K562 (cell line): ENCODE measurements around the gene CPNE8. TPM values are rescaled to one million over a fixed set of nuclear protein-coding genes. Genes with fewer than 3 reads are reported as not detected.

Experiments
- ATAC-seq: fragments of 200-7000 bp; cut with Tn5 transposase; 3 replicates; pipeline ENCODE4 v1.9.1; 2020; ENCODE audit warnings: moderate library complexity
- BruUV-seq: library from RNA; stranded (reverse); fragments of 400-500 nt; replicated peaks from 2 replicates; lab custom pipeline; 2021; lab: Mats Ljungman, UMichigan
- CTCF ChIA-PET: fragments of 300-600 bp; formaldehyde crosslinking; extraction: SDS; loops from one replicate; lab custom pipeline; 2021; ENCODE audit warnings: low intra/inter-chr PET ratio; lab: Yijun Ruan, JAX
- POLR2A ChIA-PET: fragments of 300-600, 350-650 bp; sonication (Branson Sonifier 250); formaldehyde crosslinking; extraction: SDS; loops from one replicate; lab custom pipeline; 2021; ENCODE audit warnings: antibody characterized with exemption, inconsistent platforms; lab: Yijun Ruan, JAX
- DNase-seq, 4 experiments: peaks; one replicate each; pipeline versions ENCODE4 v3.0.0 to v3.0.0-alpha.2; 2011 to 2018; ENCODE audit warnings: low spot score in 3 of 4, mixed read lengths in 3 of 4; ENCODE audit errors: extremely low read depth in 1 of 4
- FAIRE-seq: peaks from 2 replicates; lab custom pipeline; 2011; peaks lifted over from hg19 to GRCh38; lab: Jason Lieb, UNC
- H2AFZ ChIP-seq: 2 replicates; pipeline ENCODE4 v1.6.0; 2011; ENCODE audit warnings: low read depth, low read length, control low read depth, inconsistent platforms
- H3K27ac ChIP-seq: fragments of 200-600 bp; 3 replicates; pipeline ENCODE4 v1.8.0; 2011; ENCODE audit warnings: low read depth, mild to moderate bottlenecking, control low read depth, inconsistent platforms, low read length, moderate library complexity, mixed read lengths; ENCODE audit errors: extremely low read depth
- H3K27me3 ChIP-seq, 2 experiments: fragments of 300-600 bp in 1 of 2; 2 replicates in 1 of 2; 3 replicates in 1 of 2; pipeline versions ENCODE4 v1.6.0 to v1.8.0; 2011; ENCODE audit warnings: inconsistent platforms in 2 of 2, low read length in 2 of 2, mild to moderate bottlenecking in 1 of 2, mixed read lengths in 1 of 2, moderate library complexity in 1 of 2; ENCODE audit not compliant: control insufficient read depth in 2 of 2, insufficient read depth in 2 of 2
- H3K36me3 ChIP-seq: fragments of 300-600 bp; 3 replicates; pipeline ENCODE4 v1.8.0; 2011; ENCODE audit warnings: mild to moderate bottlenecking, low read length, inconsistent platforms; ENCODE audit not compliant: control insufficient read depth, insufficient read depth
- H3K4me1 ChIP-seq, 2 experiments: fragments of 200-600 bp in 1 of 2; replicated peaks in 1 of 2; 2 replicates in 1 of 2; 3 replicates in 1 of 2; pipeline versions ENCODE4 v1.5.1 to v1.8.0; 2011; ENCODE audit warnings: inconsistent platforms in 2 of 2, low read length in 2 of 2, mild to moderate bottlenecking in 1 of 2, mixed read lengths in 1 of 2, moderate library complexity in 1 of 2; ENCODE audit not compliant: control insufficient read depth in 2 of 2, insufficient read depth in 2 of 2
- H3K4me2 ChIP-seq: 2 replicates; pipeline ENCODE4 v1.6.1; 2011; ENCODE audit warnings: low read length, control low read depth, inconsistent platforms, mixed read lengths; ENCODE audit not compliant: insufficient read depth
- H3K4me3 ChIP-seq: fragments of 200-600 bp; sonication (generic), shearing (Covaris generic); 2 replicates; pipeline ENCODE4 v1.5.1; 2016; ENCODE audit warnings: control low read depth, inconsistent platforms
- H3K79me2 ChIP-seq: fragments of 200-600 bp; 3 replicates; pipeline ENCODE4 v1.8.0; 2011; ENCODE audit warnings: low read length, inconsistent platforms; ENCODE audit not compliant: control insufficient read depth, insufficient read depth
- H3K9ac ChIP-seq, 2 experiments: 2 replicates each; pipeline versions ENCODE4 v1.6.0 to v1.6.1; 2011; ENCODE audit warnings: low read depth in 2 of 2, low read length in 2 of 2, control low read depth in 1 of 2, inconsistent platforms in 1 of 2, mild to moderate bottlenecking in 1 of 2, mixed read lengths in 1 of 2; ENCODE audit not compliant: insufficient read depth in 1 of 2
- H3K9me1 ChIP-seq: one replicate; pipeline ENCODE4 v1.6.0; 2011; ENCODE audit warnings: inconsistent platforms, mild to moderate bottlenecking, low read length, moderate library complexity; ENCODE audit not compliant: control insufficient read depth, insufficient read depth
- H3K9me3 ChIP-seq: replicated peaks from 2 replicates; pipeline ENCODE4 v1.5.1; 2011; ENCODE audit warnings: low read depth, low read length, inconsistent platforms; ENCODE audit not compliant: control insufficient read depth, insufficient read depth
- H4K20me1 ChIP-seq: replicated peaks from 2 replicates; pipeline ENCODE4 v1.6.1; 2011; ENCODE audit warnings: low read length, inconsistent platforms, mixed read lengths; ENCODE audit not compliant: control insufficient read depth, insufficient read depth
- GTF2F1 ChIP-seq: IDR thresholded peaks from 2 replicates; pipeline ENCODE4 v1.6.1; 2011; ENCODE audit warnings: low read depth, low read length, improper control_type of control experiment
- KAT8 ChIP-seq: fragments of 450-650 bp; IDR thresholded peaks from 2 replicates; pipeline ENCODE4 v1.6.1; 2016; ENCODE audit warnings: low read depth, mild to moderate bottlenecking
- TCF7L2 ChIP-seq: fragments of 150-350 bp; IDR thresholded peaks from 2 replicates; pipeline ENCODE4 v1.6.1; 2016; ENCODE audit warnings: low read depth, mild to moderate bottlenecking, low read length, moderate library complexity
- ZNF436 ChIP-seq: fragments of 250-450, 450-650 bp; sonication (Bioruptor Pico); formaldehyde crosslinking; IDR thresholded peaks from 2 replicates; pipeline ENCODE4 v1.7.0; 2020; ENCODE audit warnings: mild to moderate bottlenecking
- ZNF583 ChIP-seq: fragments of 250-450 bp; sonication (Bioruptor Pico); IDR thresholded peaks from 2 replicates; pipeline ENCODE4 v1.4.0; 2020
- WGBS: fragments of 100-300 bp; shearing (Covaris generic); methylation state at CpG from one replicate; pipeline ENCODE4 v1.1.6; 2016; ENCODE audit warnings: low coverage, mixed read lengths; ENCODE audit not compliant: insufficient coverage; ENCODE audit errors: missing lambda C conversion rate; 5-methylcytosine and 5-hydroxymethylcytosine counted together
- in situ Hi-C: fragments of 300-500 bp; cut with MboI; formaldehyde crosslinking; loops from 4 replicates; pipeline ENCODE4 v1.15.0; 2018; ENCODE audit warnings: inconsistent platforms, mixed read lengths
- intact Hi-C: fragments of 100-400 bp; cut with micrococcal nuclease; formaldehyde crosslinking; loops from 2 replicates; pipeline ENCODE4 v1.14.2; 2022
- polyA plus RNA-seq, 8 experiments: library from polyadenylated mRNA; depleted of rRNA in 4 of 8; stranded (reverse) in 5 of 8; unstranded in 3 of 8; fragments of >200 nt; fragmentation: Nextera tagmentation in 2 of 8; fragmentation: Illumina TruSeq in 1 of 8; extraction: Ambion mirVana in 2 of 8; extraction: Trizol in 1 of 8; gene quantifications; 2 replicates each; pipeline versions ENCODE4 v1.2.1 to v1.2.3, GENCODE V29; 2011 to 2014; ENCODE audit warnings: inconsistent platforms in 1 of 8, missing spikeins in 1 of 8
- total RNA-seq, 7 experiments: library from RNA; depleted of rRNA in 6 of 7; stranded (reverse); fragments of >200 nt in 6 of 7; fragmentation: Illumina TruSeq in 2 of 7; extraction: Trizol in 2 of 7; gene quantifications; 2 replicates each; pipeline versions ENCODE4 v1.2.1 to v1.2.3, GENCODE V29; 2011 to 2021; ENCODE audit warnings: low replicate concordance in 1 of 7
- TF ChIP-seq, protein P1 (sequence below), 3 experiments: IDR thresholded peaks in 2 of 3; conservative IDR thresholded peaks in 1 of 3; 2 replicates each; pipeline ENCODE4 v1.5.1; 2011 to 2012; ENCODE audit warnings: low read length in 3 of 3, mild to moderate bottlenecking in 3 of 3, control low read depth in 2 of 3, improper control_type of control experiment in 1 of 3, inconsistent platforms in 1 of 3, low read depth in 1 of 3, mixed read lengths in 1 of 3, moderate library complexity in 1 of 3; ENCODE audit not compliant: insufficient read depth in 2 of 3
- TF ChIP-seq, protein P2 (sequence below), 3 experiments: fragments of 200-800 bp in 1 of 3; sonication (Bioruptor generic) in 1 of 3; sonication (generic) in 1 of 3; formaldehyde crosslinking in 1 of 3; IDR thresholded peaks; 2 replicates each; pipeline versions ENCODE4 v1.6.1 to v1.8.0; 2016 to 2022; ENCODE audit warnings: mild to moderate bottlenecking in 2 of 3, missing compliant biosample characterization in 2 of 3, missing genetic modification characterization in 2 of 3, missing genetic modification reagents in 1 of 3

Gene CPNE8
- total and polyA plus RNA-seq, 9 of the 15 experiments (the other 6 are each of a cell fraction or from before 2014, with no cell fraction given), result 2.4 to 7.0 (median 4.2) TPM

DNA sequence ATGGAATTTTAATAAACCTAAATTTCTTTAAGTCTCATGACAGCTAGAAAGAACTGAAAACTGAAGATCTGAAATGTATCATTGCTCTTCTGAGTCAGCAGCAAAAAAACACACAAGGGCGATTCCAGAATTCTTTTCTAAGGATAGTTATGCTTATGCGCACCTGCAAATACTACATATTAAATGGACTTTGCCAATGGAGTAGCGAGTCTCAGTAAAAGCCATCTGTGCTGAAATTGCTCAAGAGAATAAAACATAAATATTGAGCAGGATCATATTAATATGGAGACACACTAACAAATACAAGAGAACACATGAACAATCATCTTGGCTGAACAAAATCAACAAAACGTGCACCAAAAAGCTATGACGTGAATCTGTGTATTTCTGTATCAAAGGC is 73.7 kb downstream of the CPNE8 start:
- intact Hi-C loops, result no loop called here
- Histone ChIP-seq H3K4me3 (no peak overlapping the region), H3K4me2 (no peak overlapping the region), H4K20me1 (no peaks in the 10 kb centered on the region), H3K36me3 (no peaks in the 10 kb centered on the region), H3K9ac (no peak overlapping the region), H3K4me1 (no peaks in the 10 kb centered on the region), H3K9me3 (no peaks in the 10 kb centered on the region), H3K27ac (no peak overlapping the region), H3K9me1 (no peaks in the 10 kb centered on the region), H3K27me3 (no peaks in the 10 kb centered on the region), H3K79me2 (no peaks in the 10 kb centered on the region), H2AFZ (no peak overlapping the region)
- no peak for DNase-seq
- in situ Hi-C loops, result no loop called here
- no peak for TF ChIP-seq GTF2F1
- no peak for TF ChIP-seq ZNF583 (CRISPR knock-in tag)
- no peak for TF ChIP-seq ZNF436 (CRISPR knock-in tag)
- TF ChIP-seq, protein P1, sequence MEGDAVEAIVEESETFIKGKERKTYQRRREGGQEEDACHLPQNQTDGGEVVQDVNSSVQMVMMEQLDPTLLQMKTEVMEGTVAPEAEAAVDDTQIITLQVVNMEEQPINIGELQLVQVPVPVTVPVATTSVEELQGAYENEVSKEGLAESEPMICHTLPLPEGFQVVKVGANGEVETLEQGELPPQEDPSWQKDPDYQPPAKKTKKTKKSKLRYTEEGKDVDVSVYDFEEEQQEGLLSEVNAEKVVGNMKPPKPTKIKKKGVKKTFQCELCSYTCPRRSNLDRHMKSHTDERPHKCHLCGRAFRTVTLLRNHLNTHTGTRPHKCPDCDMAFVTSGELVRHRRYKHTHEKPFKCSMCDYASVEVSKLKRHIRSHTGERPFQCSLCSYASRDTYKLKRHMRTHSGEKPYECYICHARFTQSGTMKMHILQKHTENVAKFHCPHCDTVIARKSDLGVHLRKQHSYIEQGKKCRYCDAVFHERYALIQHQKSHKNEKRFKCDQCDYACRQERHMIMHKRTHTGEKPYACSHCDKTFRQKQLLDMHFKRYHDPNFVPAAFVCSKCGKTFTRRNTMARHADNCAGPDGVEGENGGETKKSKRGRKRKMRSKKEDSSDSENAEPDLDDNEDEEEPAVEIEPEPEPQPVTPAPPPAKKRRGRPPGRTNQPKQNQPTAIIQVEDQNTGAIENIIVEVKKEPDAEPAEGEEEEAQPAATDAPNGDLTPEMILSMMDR (IDR thresholded peaks at IDR 0.05 in 2 of 3, conservative IDR thresholded peaks at IDR 0.05 in 1 of 3; ENCODE audit: insufficient read depth in 2 of 3, low read depth in 1 of 3, low read length in 3 of 3), result no peak
- no peak for TF ChIP-seq TCF7L2
- TF ChIP-seq KAT8, result no peak
- TF ChIP-seq, protein P2, sequence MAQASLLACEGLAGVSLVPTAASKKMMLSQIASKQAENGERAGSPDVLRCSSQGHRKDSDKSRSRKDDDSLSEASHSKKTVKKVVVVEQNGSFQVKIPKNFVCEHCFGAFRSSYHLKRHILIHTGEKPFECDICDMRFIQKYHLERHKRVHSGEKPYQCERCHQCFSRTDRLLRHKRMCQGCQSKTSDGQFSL (CRISPR knock-in tag; IDR thresholded peaks at IDR 0.05), result no peak
- TF ChIP-seq, protein P2 (tag; IDR thresholded peaks at IDR 0.05), result no peak
- FAIRE-seq, result no peak
- ChIA-PET POLR2A (no interaction called here), CTCF (no interaction called here)
- no peak for ATAC-seq
- WGBS, result 20% methylated on average over 5 of the region's 5 CpGs
- BruUV-seq, result no TSS peak
